Keratinocyte (primary cell): Measurements from ENCODE around the gene KIF2C.

Experiments used
- EZH2 ChIP-seq: IDR thresholded peaks from one replicate; pipeline ENCODE4 v1.6.1; 2012; ENCODE audit warnings: inconsistent platforms, mild to moderate bottlenecking, low read length, moderate library complexity
- TF ChIP-seq, protein P1 (sequence below), 3 experiments: IDR thresholded peaks in 1 of 3; conservative IDR thresholded peaks in 1 of 3; optimal IDR thresholded peaks in 1 of 3; 2 replicates in 2 of 3; 3 replicates in 1 of 3; pipeline versions ENCODE3 to v1.5.1; 2011; ENCODE audit warnings: low read length in 3 of 3, mild to moderate bottlenecking in 3 of 3, moderate library complexity in 2 of 3, control low read depth in 1 of 3, inconsistent platforms in 1 of 3; ENCODE audit not compliant: insufficient read depth in 2 of 3; ENCODE audit errors: extremely low read depth in 1 of 3

- TF ChIP-seq, protein P1, sequence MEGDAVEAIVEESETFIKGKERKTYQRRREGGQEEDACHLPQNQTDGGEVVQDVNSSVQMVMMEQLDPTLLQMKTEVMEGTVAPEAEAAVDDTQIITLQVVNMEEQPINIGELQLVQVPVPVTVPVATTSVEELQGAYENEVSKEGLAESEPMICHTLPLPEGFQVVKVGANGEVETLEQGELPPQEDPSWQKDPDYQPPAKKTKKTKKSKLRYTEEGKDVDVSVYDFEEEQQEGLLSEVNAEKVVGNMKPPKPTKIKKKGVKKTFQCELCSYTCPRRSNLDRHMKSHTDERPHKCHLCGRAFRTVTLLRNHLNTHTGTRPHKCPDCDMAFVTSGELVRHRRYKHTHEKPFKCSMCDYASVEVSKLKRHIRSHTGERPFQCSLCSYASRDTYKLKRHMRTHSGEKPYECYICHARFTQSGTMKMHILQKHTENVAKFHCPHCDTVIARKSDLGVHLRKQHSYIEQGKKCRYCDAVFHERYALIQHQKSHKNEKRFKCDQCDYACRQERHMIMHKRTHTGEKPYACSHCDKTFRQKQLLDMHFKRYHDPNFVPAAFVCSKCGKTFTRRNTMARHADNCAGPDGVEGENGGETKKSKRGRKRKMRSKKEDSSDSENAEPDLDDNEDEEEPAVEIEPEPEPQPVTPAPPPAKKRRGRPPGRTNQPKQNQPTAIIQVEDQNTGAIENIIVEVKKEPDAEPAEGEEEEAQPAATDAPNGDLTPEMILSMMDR (optimal IDR thresholded peaks at IDR 0.05 in 1 of 3, IDR thresholded peaks at IDR 0.05 in 1 of 3, conservative IDR thresholded peaks at IDR 0.05 in 1 of 3; ENCODE audit: extremely low read depth in 1 of 3, insufficient read depth in 2 of 3, low read length in 3 of 3) = no peak
- TF ChIP-seq EZH2 = no peak
These were observed 17.8 kb downstream of the KIF2C start for GRCh38 chr1:44757420-44757819.
